Loucy (cell line): ENCODE data around the gene NUP188.

ENCODE experiments used
- H2AFZ ChIP-seq: fragments of 200-600 bp; sonication (generic); 2 replicates; pipeline ENCODE4 v1.6.0; 2016; ENCODE audit warnings: antibody characterized with exemption, mild to moderate bottlenecking, low read length, moderate library complexity
- H3F3A ChIP-seq: fragments of 200-600 bp; 2 replicates; pipeline ENCODE4 v1.6.0; 2016; ENCODE audit warnings: antibody characterized with exemption, low read depth, mild to moderate bottlenecking
- H3K27me3 ChIP-seq: fragments of 200-600 bp; sonication (generic); 2 replicates; pipeline ENCODE4 v1.6.1; 2014; ENCODE audit warnings: low read length, mild to moderate bottlenecking; ENCODE audit not compliant: insufficient read depth, poor library complexity, severe bottlenecking
- H3K36me3 ChIP-seq: fragments of 200-600 bp; sonication (generic); 2 replicates; pipeline ENCODE4 v1.6.1; 2016; ENCODE audit warnings: low read length; ENCODE audit not compliant: insufficient read depth
- H3K4me1 ChIP-seq: fragments of 200-600 bp; sonication (generic); 2 replicates; pipeline ENCODE4 v1.5.1; 2014; ENCODE audit warnings: low read length, mild to moderate bottlenecking; ENCODE audit not compliant: insufficient read depth, poor library complexity, severe bottlenecking
- H3K4me2 ChIP-seq: fragments of 200-600 bp; sonication (generic); 2 replicates; pipeline ENCODE4 v1.6.0; 2014; ENCODE audit warnings: antibody characterized with exemption, low read length, low read depth, mild to moderate bottlenecking; ENCODE audit not compliant: poor library complexity, severe bottlenecking
- H3K4me3 ChIP-seq: fragments of 200-600 bp; sonication (generic); 2 replicates; pipeline ENCODE4 v1.5.1; 2014; ENCODE audit warnings: low read length, mild to moderate bottlenecking, mixed read lengths; ENCODE audit not compliant: poor library complexity, severe bottlenecking
- H3K79me2 ChIP-seq: fragments of 200-600 bp; sonication (generic); 2 replicates; pipeline ENCODE4 v1.6.1; 2014; ENCODE audit warnings: low read length; ENCODE audit not compliant: insufficient read depth
- H3K9ac ChIP-seq: fragments of 200-600 bp; sonication (generic); 2 replicates; pipeline ENCODE4 v1.6.0; 2014; ENCODE audit warnings: mild to moderate bottlenecking, low read depth, low read length, moderate library complexity; ENCODE audit not compliant: poor library complexity, severe bottlenecking
- H3K9me2 ChIP-seq: fragments of 200-600 bp; sonication (generic); replicated peaks from 2 replicates; pipeline ENCODE4 v1.6.1; 2016; ENCODE audit warnings: low read depth, low read length, mixed read lengths
- H3K9me3 ChIP-seq: fragments of 200-600 bp; sonication (generic); 2 replicates; pipeline ENCODE4 v1.6.1; 2014; ENCODE audit warnings: mild to moderate bottlenecking, antibody characterized with exemption, low read length, low read depth; ENCODE audit not compliant: insufficient read depth
- H4K20me1 ChIP-seq: fragments of 200-600 bp; sonication (generic); 2 replicates; pipeline ENCODE4 v1.6.0; 2014; ENCODE audit warnings: antibody characterized with exemption, low read length, mild to moderate bottlenecking; ENCODE audit not compliant: insufficient read depth, poor library complexity, severe bottlenecking
- EZH2phosphoT487 ChIP-seq: fragments of 200-600 bp; IDR thresholded peaks from 2 replicates; pipeline ENCODE4 v1.6.1; 2018; ENCODE audit warnings: antibody characterized with exemption, mild to moderate bottlenecking, moderate library complexity, borderline replicate concordance
- TF ChIP-seq, protein P1 (sequence below): fragments of 200-600 bp; sonication (generic); conservative IDR thresholded peaks from 2 replicates; pipeline ENCODE4 v1.5.1; 2014; ENCODE audit warnings: mild to moderate bottlenecking, antibody characterized with exemption, low read length

NUP188 gene

DNA sequence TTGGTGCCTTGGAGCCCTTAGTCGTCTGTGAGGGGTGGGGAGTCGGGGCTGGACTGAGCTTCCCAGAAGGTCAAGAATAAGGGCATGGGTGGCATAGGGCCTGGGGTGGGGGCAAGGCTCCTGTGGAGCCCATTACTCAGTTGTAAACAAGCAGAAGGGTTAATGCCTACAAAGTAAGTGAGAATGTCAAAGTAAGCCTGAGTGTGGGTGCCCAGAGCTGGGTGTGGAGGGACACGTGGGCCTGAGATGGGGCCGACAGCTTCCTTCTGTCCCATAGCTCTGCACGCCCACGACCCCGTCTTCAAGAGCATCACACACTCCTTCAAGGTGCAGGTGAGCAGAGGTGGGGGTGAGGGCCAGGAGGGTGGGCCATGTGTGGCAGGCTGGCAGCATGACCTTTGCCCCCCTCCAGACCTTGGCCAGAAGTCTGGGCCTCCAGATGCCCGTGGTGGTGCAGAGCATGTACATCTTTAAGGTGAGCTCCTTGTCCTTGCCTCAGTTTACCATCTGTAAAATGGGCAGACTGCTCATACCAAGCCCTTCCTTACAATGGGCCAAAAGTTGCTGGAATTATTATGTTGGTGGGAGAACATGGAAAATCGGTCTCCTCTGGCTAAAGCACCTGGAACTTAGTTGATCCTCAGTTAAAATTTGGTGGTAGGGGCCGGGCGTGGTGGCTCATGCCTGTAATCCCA is 11.2 kb upstream of the NUP188 start:
- Histone ChIP-seq H3K4me2 (no peak overlapping the region), H3K9me3 (no peaks in the 10 kb centered on the region), H3F3A (no peaks in the 10 kb centered on the region), H3K36me3 (no peaks in the 10 kb centered on the region), H3K9me2 (no peaks in the 10 kb centered on the region), H3K4me1 (no peaks in the 10 kb centered on the region), H2AFZ (no peak overlapping the region), H3K9ac (no peak overlapping the region), H4K20me1 (no peaks in the 10 kb centered on the region), H3K79me2 (no peaks in the 10 kb centered on the region), H3K27me3 (no peaks in the 10 kb centered on the region), H3K4me3 (no peak overlapping the region)
- TF ChIP-seq, protein P1, sequence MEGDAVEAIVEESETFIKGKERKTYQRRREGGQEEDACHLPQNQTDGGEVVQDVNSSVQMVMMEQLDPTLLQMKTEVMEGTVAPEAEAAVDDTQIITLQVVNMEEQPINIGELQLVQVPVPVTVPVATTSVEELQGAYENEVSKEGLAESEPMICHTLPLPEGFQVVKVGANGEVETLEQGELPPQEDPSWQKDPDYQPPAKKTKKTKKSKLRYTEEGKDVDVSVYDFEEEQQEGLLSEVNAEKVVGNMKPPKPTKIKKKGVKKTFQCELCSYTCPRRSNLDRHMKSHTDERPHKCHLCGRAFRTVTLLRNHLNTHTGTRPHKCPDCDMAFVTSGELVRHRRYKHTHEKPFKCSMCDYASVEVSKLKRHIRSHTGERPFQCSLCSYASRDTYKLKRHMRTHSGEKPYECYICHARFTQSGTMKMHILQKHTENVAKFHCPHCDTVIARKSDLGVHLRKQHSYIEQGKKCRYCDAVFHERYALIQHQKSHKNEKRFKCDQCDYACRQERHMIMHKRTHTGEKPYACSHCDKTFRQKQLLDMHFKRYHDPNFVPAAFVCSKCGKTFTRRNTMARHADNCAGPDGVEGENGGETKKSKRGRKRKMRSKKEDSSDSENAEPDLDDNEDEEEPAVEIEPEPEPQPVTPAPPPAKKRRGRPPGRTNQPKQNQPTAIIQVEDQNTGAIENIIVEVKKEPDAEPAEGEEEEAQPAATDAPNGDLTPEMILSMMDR = no peak
- TF ChIP-seq EZH2phosphoT487 = no peak

DNA sequence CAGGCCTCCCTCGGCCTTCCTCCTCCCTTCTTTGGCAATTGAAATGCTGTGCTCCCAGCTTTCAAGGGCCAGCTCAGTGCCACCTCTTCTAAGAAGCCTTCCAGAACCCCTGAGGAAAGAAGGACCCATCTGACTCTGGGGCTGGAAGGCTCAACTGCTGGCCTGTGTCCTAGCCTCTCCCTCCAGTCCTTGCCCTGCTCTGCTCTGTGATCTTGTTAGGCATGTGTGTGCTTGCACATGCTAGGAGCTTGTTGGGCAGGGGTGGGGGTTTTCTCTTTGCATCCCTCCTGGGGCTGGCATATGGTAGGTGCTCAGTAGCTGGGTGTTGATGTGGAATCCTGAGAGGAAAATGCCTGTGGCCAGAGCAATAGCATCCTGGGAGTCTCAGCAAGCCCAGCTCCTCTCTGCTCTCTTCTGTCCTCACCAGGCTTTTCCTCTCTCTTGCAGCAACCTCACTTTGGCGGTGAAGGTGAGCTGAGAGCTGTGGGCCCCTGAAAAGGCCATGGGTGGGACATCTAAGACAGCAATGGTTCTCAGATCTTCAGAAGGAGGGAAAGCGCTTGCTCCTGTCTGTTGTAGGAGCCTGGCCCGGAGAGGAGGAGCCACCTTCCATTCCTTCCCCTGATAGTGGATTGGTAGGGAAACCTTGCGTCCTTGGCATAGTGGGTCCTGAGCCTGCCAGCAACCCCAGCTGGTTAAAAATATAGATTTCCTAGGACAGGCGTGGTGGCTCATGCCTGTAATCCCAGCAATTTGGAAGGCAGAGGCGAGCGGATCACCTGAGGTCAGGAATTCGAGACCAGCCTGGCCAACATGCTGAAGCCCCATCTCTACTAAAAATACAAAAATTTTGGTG is 10.0 kb upstream of the NUP188 start:
- Histone ChIP-seq H3K36me3 (no peaks in the 10 kb centered on the region), H2AFZ (no peak overlapping the region), H3K4me3 (no peak overlapping the region), H3K27me3 (no peaks in the 10 kb centered on the region), H3K9me2 (no peaks in the 10 kb centered on the region), H4K20me1 (no peaks in the 10 kb centered on the region), H3K4me1 (no peaks in the 10 kb centered on the region), H3K4me2 (no peak overlapping the region), H3K79me2 (no peaks in the 10 kb centered on the region), H3K9ac (no peak overlapping the region), H3F3A (no peaks in the 10 kb centered on the region), H3K9me3 (no peaks in the 10 kb centered on the region)
- TF ChIP-seq EZH2phosphoT487 = no peak
- TF ChIP-seq, protein P1 = no peak

DNA sequence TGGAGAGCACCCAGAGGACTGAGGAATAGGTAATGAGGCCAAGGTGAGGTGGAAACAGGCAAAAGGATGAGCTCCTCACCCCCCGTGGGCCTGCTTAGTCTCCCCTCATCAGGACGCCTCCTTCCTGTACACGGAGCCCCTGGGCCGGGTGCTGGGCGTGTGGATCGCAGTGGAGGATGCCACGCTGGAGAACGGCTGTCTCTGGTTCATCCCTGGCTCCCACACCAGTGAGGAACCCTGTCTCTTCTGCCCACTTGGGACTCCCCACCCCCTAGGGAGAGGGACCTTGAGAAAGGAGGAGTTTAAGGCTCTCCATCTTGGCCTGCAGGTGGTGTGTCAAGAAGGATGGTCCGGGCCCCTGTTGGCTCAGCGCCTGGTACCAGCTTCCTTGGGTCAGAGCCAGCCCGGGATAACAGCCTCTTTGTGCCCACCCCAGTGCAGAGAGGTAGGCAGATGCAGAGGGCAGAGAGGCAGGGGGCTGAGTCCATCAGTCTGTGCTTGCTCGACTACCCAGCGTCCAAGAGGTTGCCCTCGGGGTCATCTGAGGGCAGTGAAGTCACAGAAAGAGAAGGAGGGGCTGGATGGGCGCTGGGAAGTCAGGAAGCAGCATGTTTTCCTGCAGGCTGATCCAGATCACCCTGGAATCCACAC is 7.1 kb upstream of the NUP188 start:
- H3F3A ChIP-seq = no peaks in the 10 kb centered on the region
- no peak overlapping the region for H2AFZ ChIP-seq
- no peaks in the 10 kb centered on the region for H3K4me1 ChIP-seq
- no peaks in the 10 kb centered on the region for H3K36me3 ChIP-seq
- TF ChIP-seq, protein P1 = no peak
- TF ChIP-seq EZH2phosphoT487 = no peak
- no peaks in the 10 kb centered on the region for H3K9me2 ChIP-seq
- no peak overlapping the region for H3K9ac ChIP-seq
- no peaks in the 10 kb centered on the region for H4K20me1 ChIP-seq
- H3K27me3 ChIP-seq = no peaks in the 10 kb centered on the region
- H3K4me3 ChIP-seq = no peak overlapping the region
- no peaks in the 10 kb centered on the region for H3K9me3 ChIP-seq
- H3K79me2 ChIP-seq = no peaks in the 10 kb centered on the region
- no peak overlapping the region for H3K4me2 ChIP-seq
